Karpas-422 (cell line): ENCODE results near the gene NFKB2. TPM values are rescaled to one million over a fixed set of nuclear protein-coding genes. Genes with fewer than 3 reads are reported as not detected.

ENCODE experiments used
- DNase-seq: peaks from one replicate; pipeline ENCODE4 v3.0.0-alpha.2; 2015
- H2AFZ ChIP-seq: fragments of 200-600 bp; sonication (generic); 2 replicates; pipeline ENCODE4 v1.6.1; 2014; ENCODE audit warnings: antibody characterized with exemption, low read length, mixed read lengths
- H3K27ac ChIP-seq: fragments of 200-600 bp; sonication (generic); 2 replicates; pipeline ENCODE4 v1.5.1; 2014; ENCODE audit warnings: mild to moderate bottlenecking, low read length, moderate library complexity
- H3K27me3 ChIP-seq: fragments of 200-600 bp; sonication (generic); 2 replicates; pipeline ENCODE4 v1.6.1; 2014; ENCODE audit warnings: low read length, mixed read lengths
- H3K36me3 ChIP-seq: fragments of 200-600 bp; sonication (generic); 2 replicates; pipeline ENCODE4 v1.6.1; 2014; ENCODE audit warnings: low read length, mixed read lengths; ENCODE audit not compliant: insufficient read depth
- H3K4me1 ChIP-seq: fragments of 200-600 bp; sonication (generic); 2 replicates; pipeline ENCODE4 v1.6.1; 2014; ENCODE audit warnings: mild to moderate bottlenecking, low read length, mixed read lengths
- H3K4me2 ChIP-seq: fragments of 200-600 bp; sonication (generic); 2 replicates; pipeline ENCODE4 v1.6.1; 2014; ENCODE audit warnings: low read length, low read depth, mild to moderate bottlenecking; ENCODE audit not compliant: poor library complexity, severe bottlenecking
- H3K4me3 ChIP-seq: fragments of 200-600 bp; sonication (generic); 2 replicates; pipeline ENCODE4 v1.5.1; 2014; ENCODE audit warnings: mild to moderate bottlenecking, antibody characterized with exemption, low read length, mixed read lengths
- H3K79me2 ChIP-seq: fragments of 200-600 bp; sonication (generic); 2 replicates; pipeline ENCODE4 v1.6.1; 2014; ENCODE audit warnings: mild to moderate bottlenecking, low read length, mixed read lengths
- H3K9ac ChIP-seq: fragments of 200-600 bp; sonication (generic); 2 replicates; pipeline ENCODE4 v1.6.0; 2014; ENCODE audit warnings: low read length
- H3K9me2 ChIP-seq: fragments of 200-600 bp; sonication (generic), shearing (Covaris generic); replicated peaks from 2 replicates; pipeline ENCODE4 v1.6.0; 2014; ENCODE audit warnings: mild to moderate bottlenecking, low read length, moderate library complexity; ENCODE audit not compliant: insufficient read depth
- H3K9me3 ChIP-seq: fragments of 300-700, 200-600 bp; sonication (generic); 2 replicates; pipeline ENCODE4 v1.6.1; 2014; ENCODE audit warnings: low read length, mixed read lengths
- H4K20me1 ChIP-seq: fragments of 200-600 bp; sonication (generic); 2 replicates; pipeline ENCODE4 v1.6.1; 2014; ENCODE audit warnings: mild to moderate bottlenecking, antibody characterized with exemption, low read length, low read depth; ENCODE audit not compliant: insufficient read depth
- total RNA-seq: library from RNA; depleted of rRNA; stranded (reverse); fragments of >200 nt; shearing (Covaris generic); gene quantifications from 2 replicates; pipeline ENCODE4 v1.2.3, GENCODE V29; 2014; ENCODE audit warnings: low replicate concordance

NFKB2 gene
- total RNA-seq, 1 experiment from 2014 or later, result 3.1 TPM

- Histone ChIP-seq H3K79me2 (peaks cover 15% of the 10 kb centered on the region), H3K4me1 (peaks cover 5% of the 10 kb centered on the region), H3K4me2 (no peak overlapping the region), H3K27ac (no peak overlapping the region), H3K9me3 (no peaks in the 10 kb centered on the region), H3K27me3 (no peaks in the 10 kb centered on the region), H3K9me2 (no peaks in the 10 kb centered on the region), H3K4me3 (no peak overlapping the region), H3K9ac (no peak overlapping the region), H4K20me1 (no peaks in the 10 kb centered on the region), H3K36me3 (no peaks in the 10 kb centered on the region), H2AFZ (no peak overlapping the region)
- DNase-seq, result no peak
These were observed 34.0 kb downstream of the NFKB2 start for GRCh38 chr10:102429468-102429867.

DNA sequence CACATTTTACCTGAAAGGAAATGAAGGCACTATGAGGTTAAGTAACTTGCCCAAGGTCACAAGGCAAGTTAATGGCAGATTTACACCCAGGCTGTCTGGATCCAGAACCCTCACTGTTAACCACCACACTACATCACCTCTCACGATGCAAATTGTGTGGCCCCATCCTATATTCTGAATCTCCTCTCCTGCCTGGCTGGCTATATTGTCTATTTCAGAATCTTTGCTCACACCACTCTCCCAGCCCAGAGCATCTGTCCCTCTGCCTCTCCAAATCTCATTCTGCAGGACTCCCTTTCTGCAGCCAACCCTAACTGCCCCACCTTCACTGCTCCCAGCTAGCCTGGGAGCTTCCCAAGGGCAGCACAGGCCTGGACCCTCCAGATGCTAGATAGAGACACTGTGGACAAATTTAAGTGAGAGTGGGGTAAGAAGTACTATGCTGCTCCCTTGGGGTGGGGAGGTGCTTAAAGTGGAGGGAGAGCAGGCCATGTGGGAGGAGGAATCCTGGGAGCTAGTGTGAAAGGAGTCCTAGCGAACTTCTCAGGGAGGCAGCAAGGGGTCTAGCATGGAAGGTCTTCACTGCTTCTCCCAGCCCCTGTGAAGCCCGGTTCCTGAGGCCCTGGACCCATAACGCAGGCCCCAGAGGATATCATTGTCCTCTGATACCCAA lies 36.1 kb downstream of the NFKB2 start:
- DNase-seq, result peak; percentile 58
- Histone ChIP-seq H3K4me3 (peak overlapping the region; percentile 94), H3K9me3 (no peaks in the 10 kb centered on the region), H3K27ac (peak overlapping the region; percentile 70), H3K4me1 (peaks cover 5% of the 10 kb centered on the region), H3K27me3 (no peaks in the 10 kb centered on the region), H4K20me1 (no peaks in the 10 kb centered on the region), H3K79me2 (peaks cover 15% of the 10 kb centered on the region), H2AFZ (no peak overlapping the region; the same call in 1 of the 2 replicates), H3K4me2 (peak overlapping the region; percentile 96), H3K9me2 (no peaks in the 10 kb centered on the region), H3K36me3 (no peaks in the 10 kb centered on the region), H3K9ac (peak overlapping the region; percentile 98)

DNA sequence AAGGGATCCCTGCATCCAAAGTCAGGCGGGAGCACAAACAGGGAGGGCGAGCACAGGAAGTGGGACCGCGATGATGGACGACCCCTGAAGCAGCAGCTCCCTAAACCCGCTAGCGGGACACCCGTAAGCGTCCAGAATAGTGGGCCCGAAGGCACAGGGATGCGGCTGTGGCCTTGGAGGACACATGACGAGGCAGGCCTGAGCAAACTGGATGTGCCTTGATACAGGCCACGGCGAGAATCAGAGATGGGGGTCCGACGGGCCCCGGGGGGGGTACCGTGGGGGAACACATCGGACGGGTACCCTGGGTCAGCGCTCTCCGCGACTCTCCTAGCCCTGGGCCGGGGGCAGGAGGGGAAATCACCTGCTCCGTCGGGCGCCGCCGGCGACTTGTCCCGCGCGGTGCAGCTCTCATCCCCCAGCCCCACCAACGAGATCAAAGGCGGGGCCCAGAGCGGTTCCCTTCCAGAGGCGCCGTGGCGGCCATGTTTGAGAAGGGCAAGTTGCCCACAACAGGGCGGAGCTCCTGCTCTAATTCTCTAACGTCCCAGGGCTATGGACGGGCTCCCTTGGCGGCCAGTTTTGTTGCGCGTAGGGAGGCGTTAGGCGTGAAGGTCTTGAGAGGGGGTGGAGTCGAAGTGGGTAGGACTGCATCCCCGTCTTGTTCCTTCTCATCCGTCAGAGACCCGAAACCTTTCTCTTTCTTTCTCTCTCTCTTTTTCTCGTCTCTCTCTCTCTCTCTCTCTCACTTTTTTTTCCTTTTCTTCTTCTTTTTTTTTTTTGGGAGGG lies 36.9 kb downstream of the NFKB2 start, which contains the start of gene CUEDC2:
Gene CUEDC2, minus strand, starts transcription at position 413 of the 789 bp plus-strand sequence. CDS start 7,386 bp downstream, outside the sequence.
- Histone ChIP-seq H2AFZ (peak within 1 kb of the TSS; percentile 43; the same call in 1 of the 2 replicates), H3K36me3 (no peaks in the 10 kb centered on the region), H3K4me1 (peaks cover 5% of the 10 kb centered on the region), H3K4me3 (peak within 1 kb of the TSS; percentile 94), H3K9me2 (no peaks in the 10 kb centered on the region), H3K4me2 (peak within 1 kb of the TSS; percentile 96), H3K9me3 (no peaks in the 10 kb centered on the region), H3K27me3 (no peaks in the 10 kb centered on the region), H3K9ac (peak within 1 kb of the TSS; percentile 98), H4K20me1 (no peaks in the 10 kb centered on the region), H3K27ac (peak within 1 kb of the TSS; percentile 70), H3K79me2 (peaks cover 15% of the 10 kb centered on the region)
- peak; percentile 96 for DNase-seq

DNA sequence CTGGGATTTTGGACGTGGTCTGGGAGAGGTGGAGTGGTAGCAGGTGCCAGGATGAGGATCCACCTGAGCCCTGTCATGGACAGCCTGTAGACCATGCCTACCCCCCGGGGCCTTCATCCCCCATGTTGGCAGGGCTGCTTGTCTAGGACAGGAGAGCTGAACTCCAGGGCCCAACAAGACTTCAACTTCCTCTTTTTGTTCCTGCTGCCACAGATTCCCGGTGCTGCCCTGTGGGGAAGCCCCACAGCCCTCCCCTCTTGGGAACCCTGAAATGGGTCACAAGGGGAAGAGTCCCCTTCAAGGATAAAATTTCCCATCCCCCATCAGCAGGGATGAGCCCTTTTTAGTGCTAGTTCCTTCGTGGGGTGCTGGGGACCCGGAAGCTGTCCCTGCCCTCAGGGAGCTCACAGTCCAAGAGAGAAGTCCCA lies 38.1 kb downstream of the NFKB2 start:
- no peaks in the 10 kb centered on the region for H3K9me2 ChIP-seq
- H3K36me3 ChIP-seq, result no peaks in the 10 kb centered on the region
- no peak overlapping the region for H3K4me2 ChIP-seq
- no peaks in the 10 kb centered on the region for H3K27me3 ChIP-seq
- H4K20me1 ChIP-seq, result no peaks in the 10 kb centered on the region
- H3K27ac ChIP-seq, result no peak overlapping the region
- DNase-seq, result no peak
- no peak overlapping the region for H2AFZ ChIP-seq
- no peaks in the 10 kb centered on the region for H3K9me3 ChIP-seq
- H3K9ac ChIP-seq, result no peak overlapping the region
- H3K4me3 ChIP-seq, result no peak overlapping the region
- peaks cover 5% of the 10 kb centered on the region for H3K4me1 ChIP-seq
- peaks cover 15% of the 10 kb centered on the region for H3K79me2 ChIP-seq

- no peak overlapping the region for H3K9ac ChIP-seq
- no peak overlapping the region for H3K4me2 ChIP-seq
- no peaks in the 10 kb centered on the region for H3K9me3 ChIP-seq
- no peak overlapping the region for H3K4me3 ChIP-seq
- no peaks in the 10 kb centered on the region for H3K9me2 ChIP-seq
- H2AFZ ChIP-seq, result no peak overlapping the region
- DNase-seq, result no peak
- H3K36me3 ChIP-seq, result no peaks in the 10 kb centered on the region
- H3K27me3 ChIP-seq, result no peaks in the 10 kb centered on the region
- H3K27ac ChIP-seq, result no peak overlapping the region
- peaks cover 5% of the 10 kb centered on the region for H3K4me1 ChIP-seq
- H4K20me1 ChIP-seq, result no peaks in the 10 kb centered on the region
- H3K79me2 ChIP-seq, result peaks cover 15% of the 10 kb centered on the region
These were observed 39.1 kb downstream of the NFKB2 start for GRCh38 chr10:102434394-102435132.

DNA sequence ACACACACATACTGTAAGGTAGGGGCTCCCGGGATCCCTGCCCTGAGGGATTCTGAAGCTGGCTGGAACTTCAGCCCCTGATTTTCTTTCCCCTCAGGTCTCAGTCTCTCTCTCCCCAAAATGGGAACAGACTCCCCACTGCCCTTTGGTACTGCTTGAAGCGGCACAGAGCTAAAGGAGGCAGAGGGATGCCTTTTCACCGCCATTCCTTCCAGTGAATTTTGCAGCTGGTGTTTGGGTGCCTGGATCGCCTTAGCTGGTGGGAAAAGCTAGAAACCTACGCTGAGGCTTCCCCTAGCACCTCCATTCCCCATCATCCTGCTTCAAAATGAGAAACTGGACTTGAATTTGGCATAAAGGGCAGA lies 39.6 kb downstream of the NFKB2 start:
- H3K36me3 ChIP-seq, result no peaks in the 10 kb centered on the region
- no peaks in the 10 kb centered on the region for H4K20me1 ChIP-seq
- DNase-seq, result no peak
- H2AFZ ChIP-seq, result no peak overlapping the region
- H3K79me2 ChIP-seq, result peaks cover 15% of the 10 kb centered on the region
- H3K9ac ChIP-seq, result no peak overlapping the region
- H3K9me2 ChIP-seq, result no peaks in the 10 kb centered on the region
- H3K4me2 ChIP-seq, result no peak overlapping the region
- H3K27me3 ChIP-seq, result no peaks in the 10 kb centered on the region
- peaks cover 5% of the 10 kb centered on the region for H3K4me1 ChIP-seq
- no peaks in the 10 kb centered on the region for H3K9me3 ChIP-seq
- H3K27ac ChIP-seq, result no peak overlapping the region
- H3K4me3 ChIP-seq, result no peak overlapping the region

DNA sequence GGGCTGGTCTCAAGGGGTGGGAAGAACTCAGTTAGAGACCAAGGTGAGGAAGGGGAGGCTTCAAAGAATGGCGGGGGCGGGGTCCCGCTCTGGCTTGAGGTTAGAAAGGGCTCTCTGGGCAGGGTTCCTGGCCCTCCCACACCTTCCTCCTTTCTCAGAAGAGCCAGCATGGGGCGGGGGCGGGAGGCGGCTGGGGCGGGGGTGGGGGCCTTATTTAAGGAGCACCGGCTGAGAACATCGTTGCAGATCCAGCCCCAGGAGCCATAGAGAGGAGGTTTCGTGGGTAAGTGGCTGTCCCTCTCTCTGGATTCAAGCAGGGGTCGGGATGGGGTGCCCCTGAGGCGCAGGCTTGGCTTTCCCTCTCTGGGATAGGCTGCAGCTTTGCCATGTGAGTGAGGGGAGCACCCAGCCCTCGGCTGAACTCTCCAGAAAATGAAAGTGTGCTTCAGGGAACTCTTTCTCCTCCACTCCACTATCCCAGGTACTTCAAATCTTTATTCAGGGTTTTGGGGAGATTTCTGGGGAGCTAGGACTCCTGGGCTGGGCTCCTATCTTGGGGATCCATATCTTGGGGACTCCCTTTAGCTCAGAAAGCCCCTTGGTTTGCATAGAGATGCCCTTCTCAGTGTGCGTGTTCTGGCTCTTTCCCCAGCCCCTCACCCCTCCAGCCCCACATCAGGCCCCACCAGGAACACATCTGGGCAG lies 40.2 kb downstream of the NFKB2 start:
- Histone ChIP-seq H2AFZ (no peak overlapping the region), H3K9me3 (no peaks in the 10 kb centered on the region), H3K4me2 (peak overlapping the region; percentile 29), H3K9ac (peak overlapping the region; percentile 51), H3K27ac (no peak overlapping the region), H3K9me2 (no peaks in the 10 kb centered on the region), H3K4me1 (peaks cover 6% of the 10 kb centered on the region), H3K79me2 (peaks cover 13% of the 10 kb centered on the region), H3K4me3 (no peak overlapping the region; the same call in 1 of the 2 replicates), H3K36me3 (no peaks in the 10 kb centered on the region), H3K27me3 (no peaks in the 10 kb centered on the region), H4K20me1 (no peaks in the 10 kb centered on the region)
- no peak for DNase-seq
